Smooth muscle cell (in vitro differentiated cells): Measurements from ENCODE around the gene CALML4. TPM values are rescaled to one million over a fixed set of nuclear protein-coding genes. Genes with fewer than 3 reads are reported as not detected.

Experiments used
- DNase-seq: peaks from one replicate; lab custom pipeline; 2025; ENCODE audit not compliant: unreplicated experiment; lab: John Stamatoyannopoulos, UW
- H2AFZ ChIP-seq: fragments of 200-600 bp; sonication (generic); 2 replicates; pipeline ENCODE4 v1.6.0; 2016; ENCODE audit warnings: antibody characterized with exemption, low read depth, mild to moderate bottlenecking
- H3F3A ChIP-seq: fragments of 200-600 bp; sonication (generic); 2 replicates; pipeline ENCODE4 v1.6.0; 2017; ENCODE audit warnings: antibody characterized with exemption, low read depth
- H3K27ac ChIP-seq: fragments of 200-600 bp; sonication (generic); 2 replicates; pipeline ENCODE4 v1.5.1; 2016; ENCODE audit warnings: low read depth, mild to moderate bottlenecking
- H3K27me3 ChIP-seq: fragments of 200-600 bp; sonication (generic); 2 replicates; pipeline ENCODE4 v1.6.1; 2016; ENCODE audit warnings: low read depth, mild to moderate bottlenecking
- H3K36me3 ChIP-seq: fragments of 200-600 bp; sonication (generic); 2 replicates; pipeline ENCODE4 v1.5.1; 2016; ENCODE audit warnings: low read depth
- H3K4me1 ChIP-seq: fragments of 200-600 bp; sonication (generic); 2 replicates; pipeline ENCODE4 v1.5.1; 2016; ENCODE audit warnings: low read depth
- H3K4me2 ChIP-seq: fragments of 200-600 bp; sonication (generic); 2 replicates; pipeline ENCODE4 v1.6.0; 2016; ENCODE audit warnings: mild to moderate bottlenecking
- H3K4me3 ChIP-seq: fragments of 200-600 bp; sonication (generic); 2 replicates; pipeline ENCODE4 v1.5.1; 2016; ENCODE audit warnings: mild to moderate bottlenecking
- H3K79me2 ChIP-seq: fragments of 200-600 bp; sonication (generic); 2 replicates; pipeline ENCODE4 v1.6.0; 2016; ENCODE audit warnings: low read depth, mild to moderate bottlenecking
- H3K9ac ChIP-seq: fragments of 200-600 bp; sonication (generic); 2 replicates; pipeline ENCODE4 v1.6.0; 2016; ENCODE audit warnings: low read depth
- H3K9me3 ChIP-seq: fragments of 200-600 bp; sonication (generic); replicated peaks from 2 replicates; pipeline ENCODE4 v1.5.1; 2016; ENCODE audit warnings: low read depth
- H4K20me1 ChIP-seq: fragments of 200-600 bp; sonication (generic); 2 replicates; pipeline ENCODE4 v1.6.0; 2016; ENCODE audit warnings: low read depth
- CTCF ChIP-seq: fragments of 200-600 bp; sonication (generic); IDR thresholded peaks from 2 replicates; pipeline ENCODE4 v1.5.1; 2017; ENCODE audit warnings: borderline replicate concordance, mild to moderate bottlenecking, antibody characterized with exemption; ENCODE audit not compliant: insufficient read depth, poor library complexity, severe bottlenecking
- WGBS: methylation state at CpG from one replicate; pipeline ENCODE4 v1.1.7; 2016; ENCODE audit warnings: low lambda C conversion rate; 5-methylcytosine and 5-hydroxymethylcytosine counted together
- polyA plus RNA-seq: library from polyadenylated mRNA; unstranded; fragments of >200 nt; fragmentation: Nextera tagmentation; extraction: Ambion mirVana; gene quantifications from 2 replicates; pipeline ENCODE4 v1.2.1, GENCODE V29; 2016
- total RNA-seq: library from RNA; depleted of rRNA; stranded (reverse); fragments of >200 nt; gene quantifications from 2 replicates; pipeline ENCODE4 v1.2.3, GENCODE V29; 2014

The CALML4 gene
- total and polyA plus RNA-seq, 2 experiments from 2014 or later = 1.3 to 2.6 TPM

- H4K20me1 ChIP-seq = peaks cover 10% of the 10 kb centered on the region
- H3K9ac ChIP-seq = peak overlapping the region; percentile 77
- H3K4me1 ChIP-seq = peaks cover 22% of the 10 kb centered on the region
- H2AFZ ChIP-seq = peak overlapping the region; percentile 96
- H3K9me3 ChIP-seq = no peaks in the 10 kb centered on the region
- peak overlapping the region; percentile 97 for H3K4me2 ChIP-seq
- WGBS = 71% methylated on average over 20 of the region's 20 CpGs
- DNase-seq = no peak
- H3F3A ChIP-seq = no peaks in the 10 kb centered on the region
- no peak for TF ChIP-seq CTCF
- H3K27ac ChIP-seq = no peak overlapping the region
- H3K79me2 ChIP-seq = peaks cover 38% of the 10 kb centered on the region
- no peaks in the 10 kb centered on the region for H3K27me3 ChIP-seq
- H3K4me3 ChIP-seq = peak overlapping the region; percentile 99
- no peaks in the 10 kb centered on the region for H3K36me3 ChIP-seq
These were observed 25.3 kb upstream of the CALML4 start for GRCh38 chr15:68230157-68231100.

- H2AFZ ChIP-seq = peak within 1 kb of the TSS; percentile 96
- H3K27ac ChIP-seq = no peak within 1 kb of the TSS
- peaks cover 22% of the 10 kb centered on the region for H3K4me1 ChIP-seq
- no peaks in the 10 kb centered on the region for H3F3A ChIP-seq
- no peaks in the 10 kb centered on the region for H3K27me3 ChIP-seq
- peak within 1 kb of the TSS; percentile 97 for H3K4me2 ChIP-seq
- peaks cover 10% of the 10 kb centered on the region for H4K20me1 ChIP-seq
- H3K4me3 ChIP-seq = peak within 1 kb of the TSS; percentile 99
- under 1% methylated on average over 42 of the region's 82 CpGs for WGBS
- peak; percentile 78 for DNase-seq
- no peaks in the 10 kb centered on the region for H3K9me3 ChIP-seq
- H3K79me2 ChIP-seq = peaks cover 38% of the 10 kb centered on the region
- H3K9ac ChIP-seq = peak within 1 kb of the TSS; percentile 81
- no peak for TF ChIP-seq CTCF
- H3K36me3 ChIP-seq = no peaks in the 10 kb centered on the region
These were observed 24.4 kb upstream of the CALML4 start, which contains the start of gene CLN6 for GRCh38 chr15:68229386-68230156. Gene CLN6, minus strand, starts transcription at chr15:68229728. Its CDS starts 144 bp downstream, at chr15:68229584.

- peak overlapping the region; percentile 95 for H2AFZ ChIP-seq
- no peak for DNase-seq
- no peaks in the 10 kb centered on the region for H3K27me3 ChIP-seq
- WGBS = under 1% methylated on average over 39 of the region's 39 CpGs
- no peaks in the 10 kb centered on the region for H3K36me3 ChIP-seq
- no peaks in the 10 kb centered on the region for H3F3A ChIP-seq
- no peaks in the 10 kb centered on the region for H3K9me3 ChIP-seq
- H4K20me1 ChIP-seq = peaks cover 10% of the 10 kb centered on the region
- peak overlapping the region; percentile 81 for H3K9ac ChIP-seq
- H3K27ac ChIP-seq = no peak overlapping the region
- no peak for TF ChIP-seq CTCF
- H3K79me2 ChIP-seq = peaks cover 38% of the 10 kb centered on the region
- H3K4me1 ChIP-seq = peaks cover 22% of the 10 kb centered on the region
- peak overlapping the region; percentile 97 for H3K4me2 ChIP-seq
- H3K4me3 ChIP-seq = peak overlapping the region; percentile 99
These were observed 23.8 kb upstream of the CALML4 start for GRCh38 chr15:68228971-68229385.
